HG03571 (cell line): ENCODE results near the gene ASMT.
A peak's percentile ranks its signal among the peaks of the same experiment; 100 is the strongest.
"Not testable (repeated sequence)": the region's sequence is repeated elsewhere in the genome, so short reads cannot be mapped to it uniquely, and the experiment has no call there.

Experiments
- ATAC-seq: cut with Tn5 transposase; IDR thresholded peaks from one replicate; pipeline ENCODE4 v1.9.1; 2021; ENCODE audit not compliant: unreplicated experiment

Gene ASMT

GRCh38 chrX:1614927-1615326, at the start of gene ASMT:
Gene ASMT, plus strand, starts transcription at chrX:1615059. Its CDS starts 141 bp downstream, at chrX:1615200.
- ATAC-seq, result no peak

- not testable (repeated sequence) for ATAC-seq
Observed at GRCh38 chrX:1574181-1574580, 40.7 kb upstream of the ASMT start.

- no peak for ATAC-seq
Observed at GRCh38 chrX:1576201-1576992, 38.5 kb upstream of the ASMT start.

- ATAC-seq, result no peak
Observed at GRCh38 chrX:1577845-1578244, 37.0 kb upstream of the ASMT start.

GRCh38 chrX:1578511-1579173, 36.2 kb upstream of the ASMT start:
- ATAC-seq, result no peak

- ATAC-seq, result no peak
Observed at GRCh38 chrX:1581132-1581531, 33.7 kb upstream of the ASMT start.

- ATAC-seq, result peak; percentile 75
Observed at GRCh38 chrX:1582686-1583437, 32.0 kb upstream of the ASMT start.

- ATAC-seq, result no peak
Observed at GRCh38 chrX:1584237-1585011, 30.4 kb upstream of the ASMT start.

GRCh38 chrX:1587161-1587560, 27.7 kb upstream of the ASMT start:
- ATAC-seq, result no peak

- ATAC-seq, result no peak
Observed at GRCh38 chrX:1589356-1590130, 25.3 kb upstream of the ASMT start.

GRCh38 chrX:1591102-1591862, 23.6 kb upstream of the ASMT start, which contains the start of gene AKAP17A:
Gene AKAP17A, plus strand, starts transcription at chrX:1591604. Its CDS starts 1,859 bp downstream, at chrX:1593463.
- peak; percentile 84 for ATAC-seq

- ATAC-seq, result no peak
Observed at GRCh38 chrX:1591863-1592469, 22.9 kb upstream of the ASMT start.

- ATAC-seq, result peak; percentile 45
Observed at GRCh38 chrX:1592470-1593142, 22.3 kb upstream of the ASMT start.

GRCh38 chrX:1593286-1594271, 21.3 kb upstream of the ASMT start:
- ATAC-seq, result no peak

- ATAC-seq, result no peak
Observed at GRCh38 chrX:1595711-1596060, 19.2 kb upstream of the ASMT start.

GRCh38 chrX:1596676-1597344, 18.0 kb upstream of the ASMT start:
- no peak for ATAC-seq
